Thyroid gland (tissue), 4 donors: ENCODE data around the gene BMP3. TPM values are rescaled to one million over a fixed set of nuclear protein-coding genes. Genes with fewer than 3 reads are reported as not detected.
"Not testable (repeated sequence)": the region's sequence is repeated elsewhere in the genome, so short reads cannot be mapped to it uniquely, and the experiment has no call there.

Experiments used
- DNase-seq, 2 donors: peaks; one replicate each; pipeline ENCODE4 v3.0.0-alpha.2; 2019
- H3K27ac ChIP-seq, 3 donors: fragments of 200-600 bp; sonication (generic); 1 replicate in 2 of 3; 2 replicates in 1 of 3; pipeline ENCODE4 v1.5.1; 2016 to 2019; ENCODE audit warnings: mild to moderate bottlenecking in 1 of 3, moderate library complexity in 1 of 3
- H3K27me3 ChIP-seq: fragments of 200-600 bp; sonication (generic); one replicate; pipeline ENCODE4 v1.5.1; 2019
- H3K36me3 ChIP-seq, 2 donors: fragments of 200-600 bp; sonication (generic); one replicate each; pipeline ENCODE4 v1.5.1; 2016 to 2019
- H3K4me1 ChIP-seq, 2 donors: fragments of 200-600 bp; sonication (generic); one replicate each; pipeline ENCODE4 v1.5.1; 2017 to 2019
- H3K4me3 ChIP-seq, 3 donors: fragments of 200-600 bp; sonication (generic); replicated peaks in 1 of 3; 1 replicate in 2 of 3; 2 replicates in 1 of 3; pipeline ENCODE4 v1.5.1; 2016; ENCODE audit warnings: mild to moderate bottlenecking in 1 of 3
- H3K9me3 ChIP-seq: fragments of 200-600 bp; sonication (generic); one replicate; pipeline ENCODE4 v1.5.1; 2017
- POLR2A ChIP-seq, 2 donors: fragments of 450-650 bp; IDR thresholded peaks; one replicate each; pipeline ENCODE4 v1.6.1; 2017; ENCODE audit warnings: antibody characterized with exemption in 2 of 2, mild to moderate bottlenecking in 2 of 2, moderate library complexity in 1 of 2
- WGBS, 2 donors: methylation state at CpG; one replicate each; pipeline ENCODE4 v1.1.5; 2017; 5-methylcytosine and 5-hydroxymethylcytosine counted together
- intact Hi-C: fragments of 100-400 bp; cut with DNase I; formaldehyde crosslinking; loops from one replicate; pipeline ENCODE4 v1.15.1; 2023
- total RNA-seq, 4 donors: library from RNA; depleted of rRNA; stranded (reverse); fragments of >200 nt; gene quantifications; one replicate each; pipeline ENCODE4 v1.2.3, GENCODE V29; 2016
- TF ChIP-seq, protein P1 (sequence below), 6 experiments: fragments of 200-600 bp in 3 of 6; fragments of 450-650 bp in 3 of 6; sonication (generic) in 3 of 6; IDR thresholded peaks; one replicate each; pipeline ENCODE4 v1.5.1; 2016 to 2019; ENCODE audit warnings: antibody characterized with exemption in 6 of 6, mild to moderate bottlenecking in 2 of 6, inconsistent platforms in 1 of 6, moderate library complexity in 1 of 6

BMP3 gene
- total RNA-seq, 4 donors from 2014 or later = 0.13 to 0.45 (median 0.15) TPM; not detected in 1

DNA sequence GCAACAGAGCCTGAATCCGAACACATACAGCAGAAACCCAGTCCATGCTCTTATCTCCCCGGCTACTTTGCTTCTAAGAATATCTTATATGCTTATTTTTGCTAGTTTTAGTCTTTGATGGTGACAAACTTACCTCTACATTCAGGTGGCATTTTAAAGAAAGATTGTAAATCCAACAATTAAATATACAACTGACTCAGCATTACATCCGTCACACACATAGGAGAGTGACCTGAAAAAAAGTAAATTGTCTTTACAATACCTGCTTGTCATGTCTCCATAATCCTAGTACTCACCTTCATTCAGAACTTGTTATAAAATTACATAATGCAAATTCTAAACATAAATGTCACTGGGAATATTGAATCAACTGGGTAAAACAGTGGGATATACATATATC is 30.6 kb upstream of the BMP3 start:
- no peak for DNase-seq
- no peak overlapping the region for H3K4me3 ChIP-seq
- no peak for TF ChIP-seq POLR2A (IDR thresholded peaks at IDR 0.05)
- TF ChIP-seq, protein P1, sequence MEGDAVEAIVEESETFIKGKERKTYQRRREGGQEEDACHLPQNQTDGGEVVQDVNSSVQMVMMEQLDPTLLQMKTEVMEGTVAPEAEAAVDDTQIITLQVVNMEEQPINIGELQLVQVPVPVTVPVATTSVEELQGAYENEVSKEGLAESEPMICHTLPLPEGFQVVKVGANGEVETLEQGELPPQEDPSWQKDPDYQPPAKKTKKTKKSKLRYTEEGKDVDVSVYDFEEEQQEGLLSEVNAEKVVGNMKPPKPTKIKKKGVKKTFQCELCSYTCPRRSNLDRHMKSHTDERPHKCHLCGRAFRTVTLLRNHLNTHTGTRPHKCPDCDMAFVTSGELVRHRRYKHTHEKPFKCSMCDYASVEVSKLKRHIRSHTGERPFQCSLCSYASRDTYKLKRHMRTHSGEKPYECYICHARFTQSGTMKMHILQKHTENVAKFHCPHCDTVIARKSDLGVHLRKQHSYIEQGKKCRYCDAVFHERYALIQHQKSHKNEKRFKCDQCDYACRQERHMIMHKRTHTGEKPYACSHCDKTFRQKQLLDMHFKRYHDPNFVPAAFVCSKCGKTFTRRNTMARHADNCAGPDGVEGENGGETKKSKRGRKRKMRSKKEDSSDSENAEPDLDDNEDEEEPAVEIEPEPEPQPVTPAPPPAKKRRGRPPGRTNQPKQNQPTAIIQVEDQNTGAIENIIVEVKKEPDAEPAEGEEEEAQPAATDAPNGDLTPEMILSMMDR (IDR thresholded peaks at IDR 0.05) = no peak
- no peak overlapping the region for H3K27ac ChIP-seq
- H3K9me3 ChIP-seq = no peaks in the 10 kb centered on the region
- 85 to 94% methylated on average over 3 of the region's 3 CpGs for WGBS, 2 donors
- no peaks in the 10 kb centered on the region for H3K36me3 ChIP-seq
- no peaks in the 10 kb centered on the region for H3K27me3 ChIP-seq
- intact Hi-C loops = no loop called here
- H3K4me1 ChIP-seq = no peaks in the 10 kb centered on the region

DNA sequence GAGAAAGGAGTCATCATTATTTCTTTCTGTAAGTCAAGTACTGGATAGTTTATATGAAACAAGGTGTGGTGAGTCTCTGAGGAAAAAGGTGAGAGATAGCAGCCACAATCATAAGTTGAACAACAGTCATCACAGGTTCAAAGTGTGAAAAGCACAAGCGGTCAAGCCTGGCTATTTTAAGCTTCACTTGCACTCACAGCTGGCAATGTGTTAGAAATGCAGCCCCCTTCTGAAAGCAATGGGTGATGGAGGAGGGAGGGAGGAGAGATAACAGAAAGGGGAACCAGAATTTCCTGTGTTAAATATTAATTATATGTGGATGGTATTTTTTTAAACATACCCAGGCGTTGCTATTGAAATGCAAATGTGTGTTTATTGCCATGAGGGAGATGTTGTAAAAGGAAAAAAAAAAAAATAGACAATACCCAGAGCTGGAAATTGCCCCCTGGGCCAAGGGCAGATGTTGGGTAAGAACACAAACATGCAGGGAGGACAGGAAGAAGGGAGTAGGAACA is 26.9 kb upstream of the BMP3 start:
- H3K4me3 ChIP-seq = no peak overlapping the region
- no peak overlapping the region for H3K27ac ChIP-seq
- no peaks in the 10 kb centered on the region for H3K36me3 ChIP-seq
- DNase-seq = no peak
- no peaks in the 10 kb centered on the region for H3K9me3 ChIP-seq
- WGBS, 2 donors = 29 to 65% methylated on average over 2 of the region's 2 CpGs
- intact Hi-C loops = no loop called here
- no peaks in the 10 kb centered on the region for H3K4me1 ChIP-seq
- no peaks in the 10 kb centered on the region for H3K27me3 ChIP-seq
- no peak for TF ChIP-seq POLR2A (IDR thresholded peaks at IDR 0.05)
- TF ChIP-seq, protein P1 (IDR thresholded peaks at IDR 0.05) = no peak

DNA sequence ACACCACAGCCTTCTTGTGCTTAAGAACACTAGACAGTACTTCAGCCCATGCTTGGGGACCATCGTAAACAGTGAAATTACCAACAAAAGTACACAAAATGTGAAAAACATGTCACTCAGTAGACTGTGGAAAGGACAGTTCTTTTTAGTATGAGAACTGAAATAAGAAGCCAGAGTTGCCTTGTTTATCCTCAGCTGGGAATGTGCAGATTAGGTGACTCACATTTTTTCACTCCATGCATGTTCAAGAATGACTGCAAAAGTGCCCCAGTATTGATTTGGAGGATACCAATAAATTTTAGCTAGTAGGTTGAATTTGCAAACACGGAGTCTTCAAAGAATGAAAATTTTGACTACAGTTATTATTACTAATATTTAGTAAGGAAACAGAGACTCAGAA is 23.1 kb upstream of the BMP3 start:
- no peaks in the 10 kb centered on the region for H3K36me3 ChIP-seq
- H3K4me1 ChIP-seq = no peaks in the 10 kb centered on the region
- 79 to 90% methylated on average over 2 of the region's 2 CpGs for WGBS, 2 donors
- no peak for DNase-seq
- no peaks in the 10 kb centered on the region for H3K9me3 ChIP-seq
- H3K27ac ChIP-seq = no peak overlapping the region
- TF ChIP-seq POLR2A (IDR thresholded peaks at IDR 0.05) = no peak
- TF ChIP-seq, protein P1 (IDR thresholded peaks at IDR 0.05) = no peak
- H3K4me3 ChIP-seq = no peak overlapping the region
- intact Hi-C loops = no loop called here
- H3K27me3 ChIP-seq = no peaks in the 10 kb centered on the region

GRCh38 chr4:81016566-81016965 is 13.9 kb upstream of the BMP3 start:
- 70 to 96% methylated on average over 2 of the region's 2 CpGs for WGBS, 2 donors
- H3K4me3 ChIP-seq, H3K36me3 ChIP-seq, H3K27me3 ChIP-seq, H3K4me1 ChIP-seq, intact Hi-C loops, H3K27ac ChIP-seq, DNase-seq, H3K9me3 ChIP-seq: not testable (repeated sequence)

- no peaks in the 10 kb centered on the region for H3K4me1 ChIP-seq
- H3K4me3 ChIP-seq = no peak overlapping the region
- TF ChIP-seq POLR2A (IDR thresholded peaks at IDR 0.05) = no peak
- TF ChIP-seq, protein P1 (IDR thresholded peaks at IDR 0.05) = no peak
- no peaks in the 10 kb centered on the region for H3K9me3 ChIP-seq
- no peak for DNase-seq
- no peaks in the 10 kb centered on the region for H3K36me3 ChIP-seq
- H3K27me3 ChIP-seq = no peaks in the 10 kb centered on the region
- 86 to 94% methylated on average over 1 of the region's 1 CpG for WGBS, 2 donors
- intact Hi-C loops = no loop called here
- no peak overlapping the region for H3K27ac ChIP-seq
Measured at GRCh38 chr4:81019006-81019405, 11.5 kb upstream of the BMP3 start.
